GDM1 (cell line): Measurements from ENCODE around the gene SLC38A8.

Experiments used
- DNase-seq: peaks from one replicate; lab custom pipeline; 2025; lab: John Stamatoyannopoulos, UW

Gene SLC38A8

DNA sequence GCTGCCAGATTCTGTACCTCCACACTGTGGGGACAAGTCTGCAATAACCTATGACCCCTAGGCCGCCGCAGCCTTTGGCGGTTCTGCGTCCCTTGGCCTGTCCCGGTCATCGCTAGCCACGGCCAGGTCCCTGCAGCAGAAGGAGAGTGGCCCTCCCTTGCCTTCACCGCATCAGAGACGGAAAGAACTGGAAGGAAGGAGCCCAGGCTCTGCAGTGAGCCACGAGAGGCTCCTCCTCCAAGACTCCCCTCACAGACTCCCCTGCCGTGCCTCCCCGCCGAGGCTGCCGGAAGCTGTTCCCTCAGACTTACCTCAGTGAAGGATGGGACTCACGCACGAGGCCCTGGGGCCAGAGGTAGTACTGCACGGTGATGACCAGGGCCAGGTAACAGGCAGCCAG lies 11.0 kb downstream of the SLC38A8 start:
- DNase-seq, result no peak

DNA sequence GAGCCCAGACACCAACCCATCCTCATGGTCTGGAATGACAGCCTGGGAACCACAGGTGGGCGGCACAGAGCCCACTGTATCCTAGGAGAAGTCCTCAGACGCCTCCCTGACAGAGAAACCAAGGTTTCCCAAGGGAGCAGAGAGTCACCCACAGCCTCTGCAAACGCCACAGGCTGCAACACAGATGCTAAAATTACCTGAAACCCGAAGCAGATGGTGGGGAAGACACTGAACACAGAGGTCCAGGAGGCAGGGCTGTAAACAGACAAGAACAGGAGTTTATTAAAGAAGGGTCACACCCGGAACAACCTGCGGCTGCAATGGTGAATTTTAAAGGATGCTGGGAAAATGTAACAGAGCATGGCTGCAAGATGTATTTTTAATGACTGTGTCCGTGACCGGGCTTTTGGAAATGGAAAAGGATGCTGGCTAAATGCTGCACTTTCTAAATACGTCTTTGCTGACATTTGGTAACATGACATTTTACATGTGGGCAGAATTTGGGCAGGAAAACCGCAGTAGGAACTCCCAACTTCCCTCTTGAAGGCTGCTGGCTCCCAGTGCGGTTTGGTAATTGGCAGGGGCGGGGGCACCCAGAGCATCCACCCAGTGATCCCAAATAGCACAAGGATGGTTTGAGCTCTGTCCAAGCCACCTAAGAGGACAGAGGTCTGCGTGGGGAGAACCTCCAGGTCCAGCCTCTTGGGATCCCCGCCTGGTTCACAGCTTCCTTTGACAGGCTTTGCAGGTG lies 13.1 kb downstream of the SLC38A8 start:
- DNase-seq, result peak; percentile 12

DNA sequence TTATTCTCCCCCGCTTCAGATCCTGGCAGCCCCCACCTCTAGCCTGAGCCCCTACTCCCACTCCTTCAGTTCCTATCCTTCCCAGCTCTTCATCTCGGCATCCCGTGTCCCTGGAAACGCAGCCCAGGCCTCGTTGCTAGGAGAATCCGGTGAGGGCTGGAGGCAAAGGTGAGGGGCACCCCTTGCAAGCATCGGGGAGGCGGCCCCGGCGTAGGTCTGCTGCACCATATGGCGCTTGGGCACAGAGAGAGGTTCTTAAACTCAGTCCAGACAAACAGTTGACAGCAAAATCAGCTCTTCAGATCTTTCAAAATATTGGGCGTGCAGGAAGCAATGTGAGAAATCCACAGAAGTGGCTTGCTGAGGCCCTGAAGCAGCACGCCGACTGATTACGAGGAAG lies 15.0 kb downstream of the SLC38A8 start:
- DNase-seq, result no peak

DNA sequence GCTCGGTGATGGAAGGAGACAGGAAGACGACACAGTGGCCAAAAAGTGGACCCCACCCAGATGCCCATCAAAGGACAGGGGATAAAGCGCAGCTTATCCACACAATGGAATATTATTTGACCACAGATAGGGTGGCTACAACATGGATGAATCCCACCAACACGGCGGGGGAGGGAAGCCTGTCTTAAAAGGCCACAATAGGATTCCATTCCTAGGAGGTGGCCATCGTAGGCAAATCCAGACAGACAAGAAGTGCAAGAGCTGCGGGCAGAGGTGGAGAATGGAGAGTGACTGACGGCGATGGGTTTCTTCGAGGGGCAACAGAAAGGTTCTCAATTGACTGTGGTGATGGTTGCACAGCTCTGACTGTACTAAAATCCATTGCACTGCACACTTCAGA lies 16.0 kb downstream of the SLC38A8 start:
- no peak for DNase-seq

DNA sequence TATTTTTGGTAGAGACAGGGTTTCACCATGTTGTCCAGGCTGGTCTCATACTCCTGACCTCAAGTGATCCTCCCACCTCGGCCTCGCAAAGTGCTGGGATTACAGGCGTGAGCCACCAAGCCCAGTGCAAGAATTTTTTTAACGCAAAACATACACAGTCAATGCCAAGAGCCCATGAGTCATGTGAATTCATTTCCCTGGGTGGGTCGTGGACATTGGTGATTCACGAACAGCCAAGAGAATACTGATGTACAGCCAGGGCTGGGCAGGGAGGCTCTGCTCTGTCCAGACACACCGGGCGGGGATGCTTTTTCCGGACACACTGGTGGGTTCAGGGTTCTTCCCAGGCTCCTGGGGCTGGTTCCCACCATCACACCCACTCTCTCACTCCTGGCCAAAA lies 17.7 kb downstream of the SLC38A8 start:
- DNase-seq, result no peak

DNA sequence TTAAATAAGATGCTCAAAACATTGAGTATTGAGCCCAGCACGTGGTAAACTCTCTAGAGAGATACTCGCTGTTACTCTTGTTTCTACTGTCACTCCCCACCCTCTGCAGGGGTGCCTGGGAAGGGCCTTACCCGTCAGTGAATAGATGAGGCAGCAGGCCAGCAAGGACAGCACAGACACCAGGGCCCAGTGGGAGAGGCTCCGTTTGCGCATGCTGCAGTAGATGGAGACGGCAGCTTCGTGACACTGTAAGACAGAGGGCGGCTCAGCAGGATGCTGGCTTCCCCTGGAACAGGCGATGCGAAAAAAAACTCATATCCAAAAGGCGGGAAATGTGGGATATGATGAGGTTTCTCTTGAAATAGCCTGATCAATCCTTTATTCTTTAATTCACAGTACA lies 20.0 kb downstream of the SLC38A8 start:
- DNase-seq, result no peak

DNA sequence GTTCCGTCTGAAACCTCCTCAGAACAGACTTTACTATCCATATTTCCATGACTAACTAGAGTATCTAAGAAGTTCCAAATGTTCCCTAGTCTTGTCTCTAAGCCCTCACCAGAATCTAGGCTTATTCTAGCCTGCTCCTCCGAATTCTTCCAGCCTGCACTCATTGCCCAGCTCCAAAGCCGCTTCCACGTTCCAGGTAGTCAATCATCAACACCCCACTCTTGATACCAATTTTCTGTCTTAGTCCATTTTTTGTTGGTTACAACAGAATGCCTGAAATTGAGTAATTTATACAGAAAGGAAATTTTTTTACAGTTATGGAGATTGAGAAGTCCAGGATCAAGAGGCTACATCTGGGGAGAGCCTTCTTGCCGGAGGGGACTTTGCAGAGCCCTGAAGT lies 21.1 kb downstream of the SLC38A8 start:
- DNase-seq, result no peak

DNA sequence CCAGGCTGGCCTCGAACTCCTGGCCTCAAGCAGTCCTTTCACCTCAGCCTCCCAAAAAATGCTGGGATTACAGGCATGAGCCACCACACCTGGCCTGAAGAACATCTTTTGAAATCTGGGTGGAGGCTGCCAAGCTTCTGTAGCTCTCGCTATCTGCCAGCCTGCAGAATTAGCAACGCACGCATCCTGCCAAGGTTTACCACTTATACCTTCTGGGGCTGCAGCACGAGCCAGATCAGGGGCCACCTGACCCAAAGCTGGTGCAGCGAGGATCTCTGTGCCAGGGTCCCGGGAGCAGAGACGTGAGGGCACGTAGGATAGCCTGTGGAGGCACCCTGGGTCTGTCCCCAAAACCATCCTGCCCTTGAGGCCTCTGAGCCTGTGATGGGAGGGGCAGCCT lies 22.2 kb downstream of the SLC38A8 start:
- no peak for DNase-seq

DNA sequence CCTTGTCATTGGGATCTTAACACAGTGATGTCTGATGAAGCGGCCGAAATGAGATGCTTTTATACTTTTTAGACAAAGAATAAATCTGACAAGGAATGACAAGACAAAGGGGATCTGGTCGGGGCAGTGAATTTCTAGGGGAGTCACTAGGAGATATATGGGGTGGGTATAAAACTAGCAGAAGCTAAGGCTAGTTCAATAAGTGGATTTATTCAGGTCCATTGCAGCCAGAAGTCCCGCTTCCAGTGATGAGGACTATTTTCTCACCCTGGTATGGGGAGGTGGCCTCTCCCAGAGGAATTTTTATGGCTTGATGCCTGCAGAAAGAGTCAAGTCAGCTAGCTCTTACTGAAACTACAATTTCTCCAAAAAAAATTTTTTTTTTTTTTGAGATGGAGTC lies 23.9 kb downstream of the SLC38A8 start:
- DNase-seq, result no peak

DNA sequence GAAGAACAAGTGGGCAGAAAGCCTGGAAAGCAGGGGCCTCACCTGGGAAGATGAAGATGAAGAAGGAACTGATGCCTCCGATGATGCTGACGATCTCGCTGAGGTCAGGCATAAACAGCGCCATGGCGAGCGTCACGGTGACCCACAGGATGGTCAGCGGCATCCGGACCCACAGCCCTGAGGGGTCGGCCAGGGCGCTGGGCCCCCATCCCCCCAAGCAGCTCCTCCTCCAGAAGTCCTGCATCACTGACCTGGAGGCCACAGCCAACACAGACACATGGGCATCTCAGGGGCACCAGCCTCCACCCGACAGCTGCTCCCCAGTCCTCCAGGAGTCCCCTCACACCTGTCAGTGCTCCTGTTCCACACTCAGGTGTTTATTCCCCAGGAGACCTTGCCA lies 26.1 kb downstream of the SLC38A8 start:
- DNase-seq, result no peak

DNA sequence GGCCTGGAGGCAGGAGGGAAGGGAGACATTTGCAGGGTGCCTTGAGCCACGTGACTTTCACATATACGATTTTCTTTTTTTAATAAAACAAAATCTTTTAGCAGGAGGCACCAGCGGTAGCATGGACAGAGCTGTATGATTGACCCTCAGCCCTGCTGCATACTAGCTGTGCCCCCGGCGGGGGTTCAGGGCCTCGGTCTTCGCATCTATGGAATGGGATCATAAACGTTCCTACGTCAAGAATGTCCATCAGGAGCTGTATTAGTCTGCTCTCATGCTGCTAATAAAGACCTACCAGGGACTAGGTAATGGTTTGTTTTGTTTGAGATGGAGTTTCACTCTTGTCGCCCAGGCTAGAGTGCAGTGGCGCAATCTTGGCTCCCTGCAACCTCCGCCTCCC lies 27.2 kb downstream of the SLC38A8 start:
- DNase-seq, result no peak

DNA sequence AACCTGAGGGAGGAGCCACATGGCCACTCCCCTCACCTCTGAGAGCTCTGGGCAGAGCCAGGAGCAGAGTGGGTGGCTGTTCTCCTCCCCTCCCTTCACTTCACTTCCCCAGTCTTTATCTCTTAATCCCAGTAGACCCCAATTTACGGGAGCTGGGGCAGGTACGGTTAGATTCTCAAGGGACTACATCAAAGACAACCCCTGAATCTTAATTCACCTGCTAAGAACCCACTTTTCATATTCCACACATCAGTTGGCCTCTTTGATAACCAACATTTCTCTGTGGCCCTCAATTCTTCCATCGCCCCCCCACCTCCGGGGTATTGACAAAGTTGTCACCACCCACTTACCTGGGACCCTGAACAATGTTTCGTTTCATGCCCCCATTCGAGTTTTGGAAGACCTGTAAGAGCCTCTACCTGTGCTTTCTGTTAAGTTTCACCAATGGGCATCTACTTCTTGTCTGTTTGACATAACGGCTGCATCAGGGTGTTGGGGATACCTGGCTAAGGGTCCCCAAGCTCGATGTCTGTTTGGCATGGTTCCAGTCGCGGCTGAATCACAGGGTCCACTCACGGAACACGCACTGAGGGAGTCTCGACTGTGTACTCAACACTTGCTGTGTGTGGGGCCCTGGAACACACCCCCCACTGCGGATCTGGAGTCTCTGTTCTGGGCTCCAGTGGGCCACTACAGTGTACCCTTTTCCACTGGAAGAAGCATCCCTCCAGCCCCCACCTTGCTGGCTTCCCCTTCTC lies 27.8 kb downstream of the SLC38A8 start:
- DNase-seq, result no peak

DNA sequence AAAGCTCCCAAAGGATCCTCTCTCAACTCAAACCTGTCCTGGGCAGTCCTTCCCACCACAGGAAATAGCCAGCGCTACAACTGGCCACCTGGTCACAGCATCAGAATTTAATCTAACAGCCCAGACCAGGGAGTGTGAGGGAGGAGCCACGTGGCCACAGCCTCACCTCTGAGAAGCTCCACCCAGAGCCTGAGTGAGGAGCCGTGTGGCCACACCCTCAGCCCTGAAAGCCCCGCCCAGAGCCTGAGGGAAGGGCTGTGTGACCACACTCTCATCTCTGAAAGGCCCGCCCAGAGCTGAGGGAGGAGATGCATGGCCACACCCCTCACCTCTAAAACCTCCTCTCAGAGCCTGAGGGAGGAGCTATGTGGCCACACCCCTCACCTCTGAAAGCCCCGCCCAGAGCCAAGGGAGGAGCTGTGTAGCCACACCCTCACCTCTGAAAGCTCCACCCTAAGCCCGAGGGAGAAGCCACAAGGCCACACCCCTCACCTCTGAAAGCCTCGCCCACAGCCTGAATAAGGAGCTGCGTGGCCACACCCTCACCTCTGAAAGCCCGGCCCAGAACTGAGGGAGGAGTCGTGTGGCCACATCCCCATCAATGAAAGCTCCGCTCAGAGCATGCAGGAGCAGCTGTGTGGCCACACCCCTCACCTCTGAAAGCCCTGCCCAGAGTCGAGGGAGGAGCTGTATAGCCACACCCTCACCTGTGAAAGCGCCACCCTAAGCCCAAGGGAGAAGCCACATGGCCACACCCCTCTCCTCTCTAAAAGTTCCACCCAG lies 28.6 kb downstream of the SLC38A8 start:
- peak; percentile 9 for DNase-seq

DNA sequence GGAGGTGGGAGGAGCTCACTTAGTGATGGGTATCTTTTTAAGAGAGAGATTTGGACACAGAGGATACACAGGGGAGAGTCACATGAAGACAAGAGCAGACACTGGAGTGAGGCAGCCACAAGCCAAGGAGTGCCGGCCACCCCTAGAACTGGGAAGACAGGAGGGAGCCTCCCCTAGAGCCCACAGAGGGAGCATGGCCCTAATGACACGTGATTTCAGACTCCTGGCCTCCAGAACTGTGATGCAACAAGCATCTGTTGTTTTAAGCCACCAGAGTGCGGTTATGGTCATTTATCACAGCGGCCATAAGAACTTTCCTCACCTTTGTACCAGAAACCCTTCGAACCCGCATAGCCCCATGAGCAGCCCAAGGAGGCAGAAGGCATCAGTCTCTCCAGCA lies 33.3 kb downstream of the SLC38A8 start:
- no peak for DNase-seq

DNA sequence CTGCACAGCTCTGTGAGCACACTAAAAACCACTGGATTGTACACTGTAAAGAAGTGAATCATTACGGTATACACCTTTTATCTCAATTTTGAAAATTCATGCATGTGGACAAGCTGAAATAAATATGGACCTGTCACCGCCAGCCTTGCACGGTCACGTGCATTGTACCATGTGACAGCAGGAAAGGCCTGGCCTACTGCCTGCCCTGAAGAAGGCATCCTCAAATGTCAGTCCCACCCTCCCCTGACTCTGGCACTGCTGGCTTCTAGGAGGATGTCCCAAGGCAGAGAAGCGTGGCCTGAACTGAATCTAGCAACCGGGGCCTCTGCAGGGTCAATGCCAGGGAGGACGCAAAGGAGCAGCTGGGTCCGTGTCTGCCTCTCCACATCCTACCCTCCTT lies 34.6 kb downstream of the SLC38A8 start:
- DNase-seq, result no peak

DNA sequence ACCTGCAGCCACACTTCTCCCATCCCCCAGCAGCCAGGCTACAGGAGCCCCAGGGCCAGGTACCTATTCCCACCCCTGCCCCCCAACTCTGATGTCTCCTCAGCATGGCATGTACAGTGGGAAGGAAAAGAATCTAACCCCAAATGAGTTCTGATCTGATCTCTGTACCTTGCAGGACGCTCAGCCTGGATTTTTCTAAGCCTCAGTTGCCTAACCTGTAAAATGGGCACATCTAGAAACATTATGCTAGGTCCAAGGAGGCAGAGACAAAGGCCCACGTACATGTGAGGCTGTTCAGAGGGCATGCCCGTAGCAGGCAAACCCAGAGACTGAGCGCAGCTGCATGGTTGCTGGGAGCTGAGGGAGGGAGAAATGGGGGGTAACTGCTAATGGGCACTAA lies 35.1 kb downstream of the SLC38A8 start:
- DNase-seq, result no peak

DNA sequence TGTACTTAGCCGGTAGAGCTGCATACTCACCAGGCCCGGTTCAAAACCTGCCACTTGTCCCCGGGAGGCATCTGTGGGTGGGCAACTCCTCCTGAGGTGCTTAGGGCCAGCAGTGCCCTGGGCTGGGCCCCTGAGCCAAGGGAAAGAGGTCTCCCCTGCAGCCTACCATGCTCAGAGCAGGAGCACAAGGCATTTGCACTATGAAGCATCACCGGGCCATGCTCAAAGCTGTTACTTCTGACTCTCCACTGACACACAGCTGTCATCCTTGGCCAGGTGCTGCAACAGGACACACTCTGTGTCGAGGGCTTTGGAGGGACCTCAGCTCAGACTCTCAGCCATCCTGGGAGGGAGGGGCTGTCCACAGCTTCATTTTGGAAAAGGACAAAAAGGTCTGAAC lies 37.2 kb downstream of the SLC38A8 start:
- no peak for DNase-seq

DNA sequence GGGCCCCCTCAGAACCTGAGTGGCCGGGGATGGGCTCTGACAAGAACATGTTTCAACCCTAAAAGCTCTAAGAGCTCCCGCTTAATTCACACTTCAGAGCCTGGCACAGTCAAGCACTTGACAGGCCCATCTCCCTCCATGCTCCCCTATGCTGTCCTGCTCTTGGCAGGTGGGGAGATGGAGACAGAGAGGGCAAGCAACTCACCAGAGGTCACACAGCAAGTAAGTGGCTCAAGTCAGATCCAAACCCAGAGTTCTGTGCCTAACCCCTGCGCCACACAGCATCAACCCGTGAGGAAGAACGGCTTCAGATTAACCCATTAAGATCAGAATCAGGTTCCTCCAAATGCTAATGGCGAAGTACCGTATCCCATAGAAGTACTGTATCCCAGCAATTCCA lies 38.2 kb downstream of the SLC38A8 start:
- no peak for DNase-seq

DNA sequence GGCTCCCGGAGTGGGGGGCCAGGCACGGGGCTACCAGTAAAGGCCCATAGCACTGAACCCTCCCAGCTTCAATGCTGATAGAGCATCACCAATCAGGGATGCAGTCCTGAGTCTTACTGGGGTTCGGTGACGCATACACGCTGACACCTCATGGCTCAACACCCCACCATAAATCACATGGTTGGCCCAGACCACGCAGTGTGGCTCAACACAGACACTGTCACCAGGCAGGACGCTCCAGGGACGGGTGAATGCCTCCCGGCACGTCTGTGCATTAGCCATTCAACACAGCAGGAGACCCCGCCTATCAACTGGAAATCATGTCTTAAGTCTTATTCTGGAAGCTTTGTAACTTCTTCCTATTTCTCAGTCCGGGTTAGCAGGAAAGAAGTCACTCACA lies 39.6 kb downstream of the SLC38A8 start:
- DNase-seq, result no peak

DNA sequence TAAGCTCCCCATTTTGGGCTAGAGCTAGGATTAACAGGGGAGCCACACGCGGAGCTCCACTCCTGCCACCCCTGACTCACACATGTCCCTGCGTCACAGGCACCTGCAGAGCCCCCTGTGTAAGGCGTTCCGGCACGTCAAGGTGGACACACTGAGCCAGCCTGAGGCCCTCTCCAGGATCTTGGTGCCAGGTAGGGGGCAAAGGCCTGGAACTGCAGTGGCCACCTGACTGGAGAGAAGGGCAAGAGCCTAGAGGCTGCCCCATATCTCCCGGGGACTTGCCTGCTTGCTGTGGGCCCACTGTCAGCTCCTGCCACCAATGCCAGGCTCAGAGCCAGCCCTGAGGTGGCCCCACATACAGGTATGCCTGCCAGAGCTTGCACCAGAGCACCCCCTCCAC lies 40.9 kb downstream of the SLC38A8 start:
- DNase-seq, result no peak

DNA sequence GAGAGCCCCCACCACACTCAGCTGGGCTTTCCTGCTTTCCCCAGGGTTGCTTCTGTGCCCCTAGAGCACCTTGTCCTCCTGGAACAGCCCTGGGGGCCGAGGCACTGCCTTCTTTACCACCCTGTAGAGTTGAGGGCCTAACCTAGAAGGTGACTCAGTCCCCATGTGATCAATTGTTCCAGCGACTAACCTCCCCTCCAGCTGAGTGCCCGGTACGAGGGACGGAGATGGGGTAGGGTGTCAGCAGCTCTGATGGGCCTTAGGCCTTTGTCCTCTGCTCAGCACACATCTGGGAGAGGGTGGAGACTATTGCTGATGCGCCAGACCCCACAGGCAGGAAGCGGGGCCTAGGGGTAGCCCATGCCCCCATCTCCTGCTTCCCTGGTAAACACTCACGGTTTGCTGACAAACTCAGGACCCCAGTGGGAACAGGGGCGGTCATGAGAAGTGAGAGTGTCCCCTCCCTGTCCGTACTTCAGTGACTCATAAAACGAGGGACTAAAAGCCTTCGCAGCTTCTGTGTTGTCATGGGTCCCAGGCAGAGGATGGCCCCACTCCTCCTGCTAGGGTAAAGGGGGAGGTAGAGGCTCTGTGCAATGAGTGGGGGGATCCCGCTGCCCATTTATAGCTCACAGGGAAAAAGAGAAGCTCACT lies 41.5 kb downstream of the SLC38A8 start:
- DNase-seq, result no peak

DNA sequence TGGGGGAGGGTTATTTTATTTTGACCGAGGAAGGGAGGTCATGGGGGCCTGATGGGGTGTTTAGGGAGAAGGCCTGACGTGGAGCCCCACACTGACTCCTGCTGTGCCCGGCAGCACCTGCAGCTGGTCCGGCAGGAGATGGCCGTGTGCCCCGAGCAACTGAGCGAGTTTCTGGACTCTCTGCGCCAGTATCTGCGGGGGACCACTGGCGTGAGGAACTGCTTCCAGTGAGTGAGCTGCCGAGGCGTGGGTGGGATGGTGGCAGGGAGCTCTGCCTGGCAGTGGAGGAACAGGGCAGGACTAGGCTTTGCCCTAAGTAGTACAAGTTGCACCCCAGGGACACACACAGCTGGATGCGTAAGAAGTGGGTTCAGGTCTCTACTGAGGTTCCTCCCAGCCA lies 44.5 kb downstream of the SLC38A8 start:
- no peak for DNase-seq
